GM12878 (cell line): ENCODE measurements around the gene MTA3. TPM values are rescaled to one million over a fixed set of nuclear protein-coding genes. Genes with fewer than 3 reads are reported as not detected.

Experiments
- BHLHE40 ChIP-seq, 2 experiments: fragments of 450-650 bp in 1 of 2; IDR thresholded peaks; 2 replicates each; pipeline ENCODE4 v1.6.1; 2011 to 2017; ENCODE audit warnings: low read depth in 2 of 2, borderline replicate concordance in 1 of 2, improper control_type of control experiment in 1 of 2, low read length in 1 of 2, mild to moderate bottlenecking in 1 of 2
- CREB1 ChIP-seq: IDR thresholded peaks from 2 replicates; pipeline ENCODE4 v1.6.1; 2012; ENCODE audit warnings: low read depth, mild to moderate bottlenecking, inconsistent platforms
- EGR1 ChIP-seq, 2 experiments: IDR thresholded peaks; 1 replicate in 1 of 2; 2 replicates in 1 of 2; pipeline ENCODE4 v1.6.1; 2011 to 2012; ENCODE audit warnings: low read depth in 2 of 2, low read length in 2 of 2, borderline replicate concordance in 1 of 2, mild to moderate bottlenecking in 1 of 2, moderate library complexity in 1 of 2
- FOXK2 ChIP-seq: fragments of 450-650 bp; IDR thresholded peaks from 2 replicates; pipeline ENCODE4 v1.6.1; 2017; ENCODE audit warnings: mild to moderate bottlenecking, moderate library complexity
- HDAC6 ChIP-seq: fragments of 200-600 bp; sonication (generic); IDR thresholded peaks from one replicate; pipeline ENCODE4 v1.8.0; 2017; ENCODE audit warnings: antibody characterized with exemption; ENCODE audit not compliant: unreplicated experiment
- HDGF ChIP-seq: fragments of 450-650 bp; IDR thresholded peaks from 2 replicates; pipeline ENCODE4 v1.6.1; 2016; ENCODE audit warnings: antibody characterized with exemption
- IRF4 ChIP-seq: IDR thresholded peaks from 2 replicates; pipeline ENCODE4 v1.6.1; 2011; ENCODE audit warnings: low read depth, low read length
- KLF5 ChIP-seq: fragments of 450-650 bp; IDR thresholded peaks from 2 replicates; pipeline ENCODE4 v1.6.1; 2014; ENCODE audit warnings: mild to moderate bottlenecking; ENCODE audit not compliant: partially characterized antibody
- MXI1 ChIP-seq: fragments of 150-350 bp; IDR thresholded peaks from 2 replicates; pipeline ENCODE4 v1.6.1; 2011; ENCODE audit warnings: low read depth, mild to moderate bottlenecking, inconsistent platforms, low read length, improper control_type of control experiment
- NBN ChIP-seq: fragments of 450-650 bp; IDR thresholded peaks from 2 replicates; pipeline ENCODE4 v1.6.1; 2016
- NFIC ChIP-seq: IDR thresholded peaks from 2 replicates; pipeline ENCODE4 v1.6.1; 2012; ENCODE audit warnings: low read depth, mild to moderate bottlenecking, inconsistent platforms, low read length, moderate library complexity
- NFYB ChIP-seq: IDR thresholded peaks from 2 replicates; pipeline ENCODE4 v1.6.1; 2011; ENCODE audit warnings: low read depth, mild to moderate bottlenecking, low read length, improper control_type of control experiment, moderate library complexity; ENCODE audit not compliant: insufficient read depth
- NR2F1 ChIP-seq: fragments of 450-650 bp; conservative IDR thresholded peaks from 2 replicates; pipeline ENCODE4 v1.6.1; 2017; ENCODE audit warnings: mild to moderate bottlenecking
- SMARCA5 ChIP-seq: fragments of 450-650 bp; IDR thresholded peaks from 2 replicates; pipeline ENCODE4 v1.6.1; 2017; ENCODE audit warnings: mild to moderate bottlenecking
- ZNF217 ChIP-seq: fragments of 450-650 bp; IDR thresholded peaks from 2 replicates; pipeline ENCODE4 v1.6.1; 2017; ENCODE audit warnings: antibody characterized with exemption, mild to moderate bottlenecking
- ZNF24 ChIP-seq: fragments of 450-650 bp; IDR thresholded peaks from 2 replicates; pipeline ENCODE4 v1.6.1; 2017; ENCODE audit warnings: antibody characterized with exemption, mild to moderate bottlenecking
- ZNF384 ChIP-seq: IDR thresholded peaks from 2 replicates; pipeline ENCODE4 v1.6.1; 2012; ENCODE audit warnings: low read depth, mild to moderate bottlenecking, low read length, improper control_type of control experiment, borderline replicate concordance
- polyA plus RNA-seq, 11 experiments: library from polyadenylated mRNA; depleted of rRNA in 4 of 11; unstranded in 6 of 11; stranded (reverse) in 5 of 11; fragments of >200 nt; fragmentation: Nextera tagmentation in 4 of 11; fragmentation: Illumina TruSeq in 1 of 11; extraction: Ambion mirVana in 4 of 11; extraction: Trizol in 1 of 11; gene quantifications; 1 replicate in 1 of 11; 2 replicates in 10 of 11; pipeline versions ENCODE4 v1.2.1 to v1.2.3, GENCODE V29; 2011 to 2016; ENCODE audit warnings: inconsistent platforms in 2 of 11, missing spikeins in 2 of 11, low read depth in 1 of 11
- total RNA-seq, 4 experiments: library from RNA; depleted of rRNA in 3 of 4; stranded (reverse); fragments of >200 nt in 3 of 4; fragmentation: Illumina TruSeq in 1 of 4; extraction: Trizol in 1 of 4; gene quantifications; 2 replicates each; pipeline versions ENCODE4 v1.2.1 to v1.2.3, GENCODE V29; 2013 to 2021
- TF ChIP-seq, protein P1 (sequence below): fragments of 450-650 bp; IDR thresholded peaks from 2 replicates; pipeline ENCODE4 v1.6.1; 2017; ENCODE audit warnings: mild to moderate bottlenecking, low read depth, inconsistent platforms; ENCODE audit not compliant: poor library complexity, severe bottlenecking
- TF ChIP-seq, protein P2 (sequence below): IDR thresholded peaks from 2 replicates; pipeline ENCODE4 v1.6.1; 2012; ENCODE audit warnings: improper control_type of control experiment, low read depth, low read length; ENCODE audit not compliant: insufficient replicate concordance
- TF ChIP-seq, protein P3 (sequence below): IDR thresholded peaks from 2 replicates; pipeline ENCODE4 v1.6.1; 2011; ENCODE audit warnings: low read depth, mild to moderate bottlenecking, low read length, moderate library complexity, borderline replicate concordance; ENCODE audit errors: extremely low read depth

The MTA3 gene
- total and polyA plus RNA-seq, 10 of the 15 experiments (the other 5 are each of a cell fraction or from before 2014, with no cell fraction given): 17.6 to 45.5 (median 26.5) TPM

DNA sequence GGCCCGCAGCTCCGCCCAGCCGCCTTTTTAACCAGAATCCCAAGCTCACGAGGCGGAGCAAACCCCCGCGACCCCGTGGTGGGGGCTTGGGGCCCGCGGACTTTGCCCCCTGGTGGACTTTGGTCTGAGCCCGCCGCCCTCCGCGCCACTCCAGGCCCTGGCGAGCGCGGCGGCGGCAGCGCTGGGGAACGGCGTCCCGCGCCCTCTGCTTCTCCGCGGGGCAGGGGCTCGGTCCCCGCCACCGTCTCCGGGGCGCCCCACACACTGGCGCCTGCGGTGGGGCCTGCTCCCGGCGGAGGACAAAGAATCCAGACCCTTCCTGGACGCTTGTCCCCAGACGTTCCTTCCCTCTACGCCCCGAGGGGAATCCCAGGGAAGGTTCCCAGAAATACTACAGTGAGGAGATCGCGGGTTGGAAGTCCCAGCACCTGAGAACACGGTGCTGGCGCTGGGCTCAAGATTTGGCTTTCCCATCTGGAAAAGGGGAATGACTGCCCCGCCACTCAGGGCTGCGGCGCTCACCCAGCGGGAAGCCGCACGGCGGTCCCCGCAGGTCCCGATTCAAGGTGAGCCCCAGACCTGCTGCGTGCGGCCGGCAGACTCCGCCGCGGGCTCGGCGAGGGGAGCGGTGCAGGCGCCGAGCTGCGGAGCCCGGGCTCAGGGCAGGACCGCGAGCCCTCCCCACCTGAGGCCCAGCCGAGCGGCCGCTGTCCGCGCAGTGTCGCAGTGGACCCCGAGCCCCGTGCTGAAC, 224.3 kb downstream of the MTA3 start, which contains the start of gene HAAO (continued):
- TF ChIP-seq, protein P1, sequence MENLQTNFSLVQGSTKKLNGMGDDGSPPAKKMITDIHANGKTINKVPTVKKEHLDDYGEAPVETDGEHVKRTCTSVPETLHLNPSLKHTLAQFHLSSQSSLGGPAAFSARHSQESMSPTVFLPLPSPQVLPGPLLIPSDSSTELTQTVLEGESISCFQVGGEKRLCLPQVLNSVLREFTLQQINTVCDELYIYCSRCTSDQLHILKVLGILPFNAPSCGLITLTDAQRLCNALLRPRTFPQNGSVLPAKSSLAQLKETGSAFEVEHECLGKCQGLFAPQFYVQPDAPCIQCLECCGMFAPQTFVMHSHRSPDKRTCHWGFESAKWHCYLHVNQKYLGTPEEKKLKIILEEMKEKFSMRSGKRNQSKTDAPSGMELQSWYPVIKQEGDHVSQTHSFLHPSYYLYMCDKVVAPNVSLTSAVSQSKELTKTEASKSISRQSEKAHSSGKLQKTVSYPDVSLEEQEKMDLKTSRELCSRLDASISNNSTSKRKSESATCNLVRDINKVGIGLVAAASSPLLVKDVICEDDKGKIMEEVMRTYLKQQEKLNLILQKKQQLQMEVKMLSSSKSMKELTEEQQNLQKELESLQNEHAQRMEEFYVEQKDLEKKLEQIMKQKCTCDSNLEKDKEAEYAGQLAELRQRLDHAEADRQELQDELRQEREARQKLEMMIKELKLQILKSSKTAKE: no peak
- peak; percentile 66; the same call in 1 of the 2 replicates for TF ChIP-seq SMARCA5
- TF ChIP-seq BHLHE40 (IDR thresholded peaks at IDR 0.05; ENCODE audit: borderline replicate concordance in 1 of 2, low read depth in 2 of 2, low read length in 1 of 2): peak; percentile 18 to 71; a peak in 3 of 4 replicates
- TF ChIP-seq EGR1 (IDR thresholded peaks at IDR 0.05; ENCODE audit: borderline replicate concordance in 1 of 2, low read depth in 2 of 2, low read length in 2 of 2): no peak
- no peak for TF ChIP-seq NBN
- TF ChIP-seq NR2F1: peak; percentile 95
- TF ChIP-seq, protein P2, sequence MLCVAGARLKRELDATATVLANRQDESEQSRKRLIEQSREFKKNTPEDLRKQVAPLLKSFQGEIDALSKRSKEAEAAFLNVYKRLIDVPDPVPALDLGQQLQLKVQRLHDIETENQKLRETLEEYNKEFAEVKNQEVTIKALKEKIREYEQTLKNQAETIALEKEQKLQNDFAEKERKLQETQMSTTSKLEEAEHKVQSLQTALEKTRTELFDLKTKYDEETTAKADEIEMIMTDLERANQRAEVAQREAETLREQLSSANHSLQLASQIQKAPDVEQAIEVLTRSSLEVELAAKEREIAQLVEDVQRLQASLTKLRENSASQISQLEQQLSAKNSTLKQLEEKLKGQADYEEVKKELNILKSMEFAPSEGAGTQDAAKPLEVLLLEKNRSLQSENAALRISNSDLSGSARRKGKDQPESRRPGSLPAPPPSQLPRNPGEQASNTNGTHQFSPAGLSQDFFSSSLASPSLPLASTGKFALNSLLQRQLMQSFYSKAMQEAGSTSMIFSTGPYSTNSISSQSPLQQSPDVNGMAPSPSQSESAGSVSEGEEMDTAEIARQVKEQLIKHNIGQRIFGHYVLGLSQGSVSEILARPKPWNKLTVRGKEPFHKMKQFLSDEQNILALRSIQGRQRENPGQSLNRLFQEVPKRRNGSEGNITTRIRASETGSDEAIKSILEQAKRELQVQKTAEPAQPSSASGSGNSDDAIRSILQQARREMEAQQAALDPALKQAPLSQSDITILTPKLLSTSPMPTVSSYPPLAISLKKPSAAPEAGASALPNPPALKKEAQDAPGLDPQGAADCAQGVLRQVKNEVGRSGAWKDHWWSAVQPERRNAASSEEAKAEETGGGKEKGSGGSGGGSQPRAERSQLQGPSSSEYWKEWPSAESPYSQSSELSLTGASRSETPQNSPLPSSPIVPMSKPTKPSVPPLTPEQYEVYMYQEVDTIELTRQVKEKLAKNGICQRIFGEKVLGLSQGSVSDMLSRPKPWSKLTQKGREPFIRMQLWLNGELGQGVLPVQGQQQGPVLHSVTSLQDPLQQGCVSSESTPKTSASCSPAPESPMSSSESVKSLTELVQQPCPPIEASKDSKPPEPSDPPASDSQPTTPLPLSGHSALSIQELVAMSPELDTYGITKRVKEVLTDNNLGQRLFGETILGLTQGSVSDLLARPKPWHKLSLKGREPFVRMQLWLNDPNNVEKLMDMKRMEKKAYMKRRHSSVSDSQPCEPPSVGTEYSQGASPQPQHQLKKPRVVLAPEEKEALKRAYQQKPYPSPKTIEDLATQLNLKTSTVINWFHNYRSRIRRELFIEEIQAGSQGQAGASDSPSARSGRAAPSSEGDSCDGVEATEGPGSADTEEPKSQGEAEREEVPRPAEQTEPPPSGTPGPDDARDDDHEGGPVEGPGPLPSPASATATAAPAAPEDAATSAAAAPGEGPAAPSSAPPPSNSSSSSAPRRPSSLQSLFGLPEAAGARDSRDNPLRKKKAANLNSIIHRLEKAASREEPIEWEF: no peak
- no peak for TF ChIP-seq HDAC6
- no peak for TF ChIP-seq MXI1
- no peak for TF ChIP-seq FOXK2
- no peak for TF ChIP-seq ZNF384
- TF ChIP-seq NFIC: no peak
- no peak for TF ChIP-seq IRF4
- no peak for TF ChIP-seq HDGF
- no peak for TF ChIP-seq CREB1
- no peak for TF ChIP-seq ZNF217
- TF ChIP-seq, protein P3, sequence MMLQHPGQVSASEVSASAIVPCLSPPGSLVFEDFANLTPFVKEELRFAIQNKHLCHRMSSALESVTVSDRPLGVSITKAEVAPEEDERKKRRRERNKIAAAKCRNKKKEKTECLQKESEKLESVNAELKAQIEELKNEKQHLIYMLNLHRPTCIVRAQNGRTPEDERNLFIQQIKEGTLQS: no peak
- TF ChIP-seq NFYB: no peak
- peak; percentile 45; the same call in 1 of the 2 replicates for TF ChIP-seq ZNF24
- no peak for TF ChIP-seq KLF5
